ENCODE data around the gene C13orf42. TPM values are rescaled to one million over a fixed set of nuclear protein-coding genes. Genes with fewer than 3 reads are reported as not detected.

The C13orf42 gene
- total RNA-seq, 1 donor: not detected

DNA sequence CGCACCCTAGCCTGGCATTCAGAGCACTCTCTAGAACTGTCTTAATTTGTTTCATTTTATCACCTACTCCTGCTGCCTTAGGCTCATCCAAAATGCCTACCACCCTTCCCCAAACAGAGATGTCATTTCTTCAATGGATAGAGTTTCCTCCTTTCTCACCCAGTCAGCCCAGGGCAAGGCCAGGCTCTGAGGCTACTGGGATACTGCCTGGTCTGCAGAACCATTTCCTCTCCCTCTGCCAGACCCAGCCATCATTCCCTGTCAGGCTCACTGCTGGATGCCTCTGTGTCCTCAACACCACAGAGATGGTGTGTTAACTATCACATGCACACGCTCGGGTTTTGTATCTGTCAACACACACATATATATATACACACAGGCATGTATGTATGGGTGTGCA is 47.2 kb downstream of the C13orf42 start:
- Histone ChIP-seq H3K9me3 (ENCODE audit: low read depth, low read length) (no peaks in the 10 kb centered on the region), H3K27me3 (ENCODE audit: insufficient read depth, low read length) (no peaks in the 10 kb centered on the region), H3K4me1 (ENCODE audit: insufficient read depth, low read length) (peaks cover 15% of the 10 kb centered on the region), H3K4me3 (ENCODE audit: low read length) (no peak overlapping the region)

DNA sequence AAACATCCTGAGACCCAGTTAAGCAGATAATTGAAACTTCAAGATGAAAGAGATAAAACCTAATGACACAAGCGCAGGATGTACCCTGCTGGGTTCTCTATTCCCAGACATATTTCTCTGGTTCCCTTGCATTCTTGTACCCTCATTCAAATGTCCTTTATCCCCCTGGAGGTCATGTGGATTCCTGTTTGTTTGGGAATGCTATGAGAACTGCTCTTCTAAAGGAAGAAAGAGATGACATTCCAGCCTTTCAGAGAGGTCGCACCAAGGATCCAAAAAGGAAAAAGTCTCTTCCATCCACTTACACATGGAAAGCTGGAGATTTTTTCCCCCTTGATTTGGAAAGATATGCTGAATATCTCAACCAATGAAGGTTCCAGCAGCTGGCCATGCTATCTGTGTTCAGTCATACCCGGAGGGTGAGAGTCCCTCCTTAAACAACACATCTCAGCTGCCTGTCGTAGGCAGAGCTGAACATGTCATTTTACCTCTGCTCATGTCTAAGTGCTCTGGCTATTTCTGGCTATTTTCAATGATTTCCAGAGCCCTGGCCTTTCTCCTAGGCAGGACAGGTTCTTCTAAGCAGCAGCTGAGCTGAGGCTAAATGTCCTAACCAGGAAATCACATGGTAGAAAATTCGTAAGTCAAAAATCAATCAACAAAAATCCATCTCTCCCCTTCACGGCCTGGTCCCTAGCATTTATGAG is 52.5 kb downstream of the C13orf42 start:
- no peaks in the 10 kb centered on the region for H3K4me1 ChIP-seq (ENCODE audit: insufficient read depth, low read length)
- H3K9me3 ChIP-seq (ENCODE audit: low read depth, low read length): no peaks in the 10 kb centered on the region
- no peaks in the 10 kb centered on the region for H3K27me3 ChIP-seq (ENCODE audit: insufficient read depth, low read length)
- H3K4me3 ChIP-seq (ENCODE audit: low read length): no peak overlapping the region

DNA sequence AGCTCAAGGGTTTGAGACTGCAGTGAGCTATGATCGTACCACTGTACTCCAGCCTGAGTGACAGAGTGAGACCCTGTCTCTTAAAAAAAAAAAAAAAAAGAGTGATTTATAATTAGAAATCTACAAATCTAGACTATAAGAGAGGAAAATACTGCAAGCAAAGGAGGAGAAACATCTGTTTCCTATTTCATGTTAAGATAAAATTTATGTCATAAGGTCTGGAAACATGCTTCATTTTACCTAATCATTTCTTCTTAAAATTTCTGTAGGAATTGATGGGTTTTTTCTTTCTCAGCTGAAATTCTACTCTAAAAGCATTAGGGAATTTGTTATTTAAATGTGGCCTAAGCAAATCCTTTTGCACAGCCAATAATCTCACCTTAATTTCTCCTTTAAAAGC is 53.2 kb downstream of the C13orf42 start:
- H3K9me3 ChIP-seq (ENCODE audit: low read depth, low read length): no peaks in the 10 kb centered on the region
- no peaks in the 10 kb centered on the region for H3K27me3 ChIP-seq (ENCODE audit: insufficient read depth, low read length)
- no peak overlapping the region for H3K4me3 ChIP-seq (ENCODE audit: low read length)
- H3K4me1 ChIP-seq (ENCODE audit: insufficient read depth, low read length): no peaks in the 10 kb centered on the region

DNA sequence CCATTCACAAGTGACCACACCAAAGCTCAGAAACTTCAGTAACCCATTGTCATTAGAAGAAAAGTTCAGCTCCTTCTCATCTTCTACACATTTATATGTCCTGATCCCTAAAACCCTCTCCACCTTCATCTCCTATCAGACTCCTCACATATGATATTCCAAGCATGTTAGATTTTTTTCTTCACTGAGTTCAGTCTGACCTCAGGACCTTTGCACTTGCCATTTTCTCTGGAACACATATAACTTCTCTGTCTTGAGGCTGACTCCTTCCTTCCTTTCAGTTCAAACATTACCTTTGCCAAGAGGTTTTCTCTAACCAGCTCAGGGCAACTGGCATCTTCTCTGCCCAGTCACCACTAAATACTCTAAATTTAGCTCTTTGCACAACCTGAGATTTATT is 54.1 kb downstream of the C13orf42 start:
- Histone ChIP-seq H3K27me3 (ENCODE audit: insufficient read depth, low read length) (no peaks in the 10 kb centered on the region), H3K9me3 (ENCODE audit: low read depth, low read length) (no peaks in the 10 kb centered on the region), H3K4me3 (ENCODE audit: low read length) (no peak overlapping the region), H3K4me1 (ENCODE audit: insufficient read depth, low read length) (no peaks in the 10 kb centered on the region)

DNA sequence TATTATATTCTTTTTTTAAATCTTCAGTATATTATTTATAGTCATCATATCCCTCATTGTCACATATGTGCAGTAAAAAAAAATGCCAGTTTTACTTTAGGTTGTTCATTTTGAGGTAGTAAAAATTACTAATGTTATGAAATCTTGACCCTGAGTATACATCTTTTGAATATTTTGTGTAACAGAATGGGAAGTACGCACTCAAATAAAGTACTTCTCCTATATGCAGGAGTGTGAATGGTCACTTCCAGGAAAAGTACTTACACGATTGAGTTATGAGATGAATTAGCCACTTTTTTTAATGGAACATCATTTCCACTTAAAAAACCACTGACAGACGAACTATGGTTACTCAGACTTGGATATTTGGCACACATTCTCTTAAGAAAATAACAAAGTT is 58.5 kb downstream of the C13orf42 start:
- H3K27me3 ChIP-seq (ENCODE audit: insufficient read depth, low read length): no peaks in the 10 kb centered on the region
- H3K4me3 ChIP-seq (ENCODE audit: low read length): no peak overlapping the region
- no peaks in the 10 kb centered on the region for H3K9me3 ChIP-seq (ENCODE audit: low read depth, low read length)
- H3K4me1 ChIP-seq (ENCODE audit: insufficient read depth, low read length): no peaks in the 10 kb centered on the region

DNA sequence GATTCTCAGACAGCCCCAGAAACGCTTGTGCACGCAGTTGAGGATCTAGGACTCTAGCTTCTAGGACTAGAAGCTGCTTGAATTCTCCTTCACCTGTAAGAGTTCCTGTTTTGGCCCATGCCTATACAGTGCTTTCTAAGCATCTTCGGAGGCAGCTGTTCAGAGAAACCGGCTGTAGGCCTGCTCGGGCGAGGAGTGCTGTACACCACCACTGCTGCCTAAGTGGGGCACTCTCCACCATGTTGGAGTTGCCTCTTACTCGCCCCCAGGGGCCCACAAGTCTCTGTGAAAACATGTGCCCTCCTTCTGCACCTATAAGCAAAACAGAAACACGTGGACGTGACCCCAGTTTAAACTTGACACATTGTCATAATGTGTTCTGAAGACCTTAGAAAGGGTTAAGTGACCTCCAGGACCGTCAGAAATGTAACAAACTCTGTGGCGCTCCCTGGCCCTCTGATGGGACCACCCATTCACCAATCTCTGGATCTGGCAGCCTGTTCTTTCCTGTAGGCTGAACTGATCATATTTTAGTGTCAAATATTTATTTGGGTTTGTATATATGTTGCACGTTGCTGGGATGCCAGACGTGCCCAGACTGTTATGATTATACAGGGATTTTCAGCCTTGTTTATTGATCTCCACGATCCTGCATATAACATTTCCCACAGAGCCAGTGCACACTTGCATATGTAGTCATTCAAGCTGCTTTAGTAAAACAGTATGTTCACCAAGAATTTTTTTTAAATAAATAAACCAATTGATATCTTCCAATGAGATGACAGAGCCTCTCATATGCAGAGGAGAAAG is 60.8 kb downstream of the C13orf42 start:
- Histone ChIP-seq H3K4me1 (ENCODE audit: insufficient read depth, low read length) (no peaks in the 10 kb centered on the region), H3K9me3 (ENCODE audit: low read depth, low read length) (no peaks in the 10 kb centered on the region), H3K27me3 (ENCODE audit: insufficient read depth, low read length) (no peaks in the 10 kb centered on the region), H3K4me3 (ENCODE audit: low read length) (no peak overlapping the region)

DNA sequence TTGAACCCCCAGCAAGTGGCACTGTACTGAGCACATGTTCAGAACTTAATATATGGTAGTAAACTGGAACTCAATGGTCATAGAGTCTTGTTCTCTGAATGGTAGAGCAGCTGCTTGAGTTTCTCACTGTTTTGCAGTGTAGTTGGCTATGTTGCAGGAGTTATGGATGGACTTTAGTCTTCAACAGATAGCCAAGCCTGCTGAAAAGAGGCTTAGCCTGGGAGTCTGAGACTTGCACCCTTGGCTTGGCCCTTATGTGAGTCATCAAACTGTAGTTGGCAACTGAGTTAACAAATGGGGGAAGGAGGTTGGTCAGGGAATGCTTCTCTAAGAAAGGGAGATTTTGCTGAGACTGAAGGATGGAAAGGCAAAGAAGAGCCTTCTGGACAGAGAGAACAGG is 62.5 kb downstream of the C13orf42 start:
- Histone ChIP-seq H3K9me3 (ENCODE audit: low read depth, low read length) (no peaks in the 10 kb centered on the region), H3K27me3 (ENCODE audit: insufficient read depth, low read length) (no peaks in the 10 kb centered on the region), H3K4me3 (ENCODE audit: low read length) (no peak overlapping the region)

DNA sequence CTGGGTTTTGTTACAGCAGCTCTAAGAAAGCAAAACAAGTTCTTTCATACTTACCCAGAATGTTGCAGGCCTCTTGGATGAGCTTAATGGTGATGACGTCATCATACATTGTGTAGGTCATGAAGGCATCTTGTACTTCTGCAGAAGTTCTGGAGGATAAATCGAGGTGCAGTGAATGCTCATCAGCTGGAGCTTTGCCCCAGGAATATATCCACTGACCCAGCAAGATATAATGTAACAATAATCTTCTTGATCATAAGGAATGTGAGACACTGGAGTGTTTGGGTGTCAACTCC is 63.0 kb downstream of the C13orf42 start:
- H3K4me3 ChIP-seq (ENCODE audit: low read length): no peak overlapping the region
- no peaks in the 10 kb centered on the region for H3K4me1 ChIP-seq (ENCODE audit: insufficient read depth, low read length)
- H3K9me3 ChIP-seq (ENCODE audit: low read depth, low read length): no peaks in the 10 kb centered on the region
- no peaks in the 10 kb centered on the region for H3K27me3 ChIP-seq (ENCODE audit: insufficient read depth, low read length)

More for the DNA sequence above, 62.5 kb downstream of the C13orf42 start:
- no peaks in the 10 kb centered on the region for H3K4me1 ChIP-seq (ENCODE audit: insufficient read depth, low read length)

DNA sequence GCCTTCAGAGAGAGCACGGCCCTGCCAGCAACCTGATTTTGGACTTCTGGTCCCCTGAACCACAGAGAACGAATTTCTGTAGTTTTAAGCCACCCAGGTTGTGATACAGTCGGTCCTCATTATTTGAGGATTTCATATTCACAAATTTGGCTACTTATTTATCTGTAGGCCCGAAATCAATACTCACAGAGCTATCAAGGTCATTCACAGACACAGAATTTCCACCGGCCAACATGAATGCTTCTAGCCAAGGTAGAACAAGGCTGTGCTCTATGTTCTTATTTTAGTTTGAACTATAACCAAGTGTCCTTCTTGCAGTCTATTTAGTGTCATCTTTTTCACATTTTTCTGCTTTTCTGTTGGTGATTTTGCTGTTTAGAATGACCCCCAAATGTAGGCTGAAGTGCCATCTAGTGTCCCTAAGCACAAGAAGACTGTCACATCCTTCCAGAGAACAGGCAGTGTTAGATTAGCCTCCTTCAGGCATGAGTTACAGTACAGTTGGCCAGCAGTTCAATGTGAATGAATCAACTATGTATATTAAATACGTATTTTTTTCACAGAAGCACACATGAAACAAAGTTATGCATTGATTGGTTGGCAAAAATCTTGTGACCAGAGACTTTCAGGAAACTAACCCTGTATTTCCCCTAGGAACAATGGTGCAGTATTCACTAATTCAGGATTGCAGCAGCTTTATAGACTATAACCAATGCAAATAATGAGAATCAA is 63.5 kb downstream of the C13orf42 start:
- no peaks in the 10 kb centered on the region for H3K9me3 ChIP-seq (ENCODE audit: low read depth, low read length)
- H3K4me3 ChIP-seq (ENCODE audit: low read length): no peak overlapping the region
- no peaks in the 10 kb centered on the region for H3K27me3 ChIP-seq (ENCODE audit: insufficient read depth, low read length)
- no peaks in the 10 kb centered on the region for H3K4me1 ChIP-seq (ENCODE audit: insufficient read depth, low read length)

DNA sequence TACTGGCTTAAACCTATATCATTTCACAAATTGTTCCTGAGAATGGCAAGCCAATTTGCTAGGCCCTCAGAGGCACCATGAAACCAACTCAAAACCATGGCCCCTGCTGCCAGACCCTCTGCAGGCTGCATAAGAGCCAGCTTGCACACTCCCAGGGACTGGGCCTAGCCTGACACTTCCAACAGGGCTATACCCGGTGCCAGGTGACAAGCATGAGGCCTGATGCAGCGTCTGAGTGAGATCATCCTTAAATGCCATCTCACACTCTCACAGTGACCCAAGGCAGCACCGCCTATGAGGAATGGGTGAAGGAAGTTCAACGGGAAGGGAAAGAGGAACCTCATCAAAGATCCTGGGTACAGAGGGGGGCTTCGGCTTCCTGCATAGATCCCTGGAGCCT is 65.6 kb downstream of the C13orf42 start:
- H3K4me1 ChIP-seq (ENCODE audit: insufficient read depth, low read length): no peaks in the 10 kb centered on the region
- H3K4me3 ChIP-seq (ENCODE audit: low read length): no peak overlapping the region
- no peaks in the 10 kb centered on the region for H3K27me3 ChIP-seq (ENCODE audit: insufficient read depth, low read length)
- H3K9me3 ChIP-seq (ENCODE audit: low read depth, low read length): no peaks in the 10 kb centered on the region

DNA sequence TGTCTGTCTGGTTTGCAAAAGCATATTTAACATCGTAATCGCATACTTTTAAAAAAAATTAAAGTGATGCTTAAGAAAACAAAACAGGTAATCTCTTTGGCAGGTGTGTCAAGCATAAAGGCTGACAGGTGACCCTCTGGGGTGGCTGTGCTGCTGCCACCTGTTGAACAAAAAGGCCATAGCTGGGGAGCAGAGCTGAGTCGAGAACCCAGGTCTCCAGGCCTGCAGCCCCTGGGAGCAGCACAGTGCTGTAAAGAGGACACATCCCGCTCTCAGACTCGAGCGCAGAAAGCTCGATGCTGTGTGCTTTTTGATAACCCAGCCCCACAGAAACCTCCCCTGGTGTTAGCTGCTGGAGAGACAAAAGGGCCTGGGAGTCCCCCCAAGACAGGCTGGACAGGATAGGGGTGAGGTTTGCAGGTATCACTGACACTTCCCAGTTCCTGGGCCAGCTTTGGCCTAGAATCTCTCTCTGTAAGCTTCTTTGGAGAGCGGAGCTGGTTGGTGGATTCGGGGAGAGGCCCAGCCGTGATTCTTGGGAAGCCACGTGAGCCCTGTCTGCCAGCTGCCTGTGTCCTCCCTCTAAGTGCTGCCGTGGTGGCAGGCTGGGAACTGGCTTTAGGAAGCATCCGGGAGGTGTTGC is 66.9 kb downstream of the C13orf42 start:
- Histone ChIP-seq H3K9me3 (ENCODE audit: low read depth, low read length) (no peaks in the 10 kb centered on the region), H3K4me3 (ENCODE audit: low read length) (no peak overlapping the region), H3K4me1 (ENCODE audit: insufficient read depth, low read length) (no peaks in the 10 kb centered on the region)

DNA sequence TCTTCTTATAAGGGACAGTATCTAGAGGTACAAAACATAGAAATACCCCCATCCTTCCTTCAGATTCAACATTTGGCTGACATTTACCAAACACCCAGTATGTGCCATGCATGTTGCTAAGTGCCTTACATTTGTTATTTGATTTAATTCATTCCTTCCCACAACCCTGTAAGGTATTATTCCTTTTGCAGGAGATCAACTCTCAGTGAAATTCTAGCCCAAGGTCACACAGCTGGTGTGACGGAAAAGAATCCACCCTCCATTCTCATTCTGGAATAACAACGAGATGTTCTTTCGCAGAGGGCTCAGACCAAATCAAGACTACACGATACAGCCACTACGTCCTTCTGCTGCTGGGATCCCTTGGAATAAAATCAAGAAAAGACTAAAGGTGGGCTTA is 67.8 kb downstream of the C13orf42 start:
- H3K27me3 ChIP-seq (ENCODE audit: insufficient read depth, low read length): no peaks in the 10 kb centered on the region
- no peaks in the 10 kb centered on the region for H3K4me1 ChIP-seq (ENCODE audit: insufficient read depth, low read length)
- H3K9me3 ChIP-seq (ENCODE audit: low read depth, low read length): no peaks in the 10 kb centered on the region
- no peak overlapping the region for H3K4me3 ChIP-seq (ENCODE audit: low read length)

More for the DNA sequence above, 66.9 kb downstream of the C13orf42 start:
- H3K27me3 ChIP-seq (ENCODE audit: insufficient read depth, low read length): no peaks in the 10 kb centered on the region

DNA sequence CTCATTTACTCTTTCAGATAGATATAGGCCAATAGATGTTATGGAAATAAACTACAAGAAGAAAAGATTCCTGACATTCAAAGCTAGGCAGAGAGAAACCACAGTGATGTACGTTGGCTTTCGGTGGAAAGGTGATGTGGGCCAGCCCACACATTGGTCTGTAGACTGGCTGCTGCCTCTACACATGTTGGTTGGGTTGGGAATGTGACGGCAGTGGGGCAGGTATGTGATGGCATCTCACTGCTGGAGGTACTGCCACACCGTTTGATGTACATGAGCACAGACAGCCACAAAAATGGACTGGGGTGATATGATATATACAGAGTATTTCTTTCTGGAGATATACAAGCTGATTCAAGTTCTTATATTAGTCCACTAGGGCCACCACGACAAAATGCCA is 69.4 kb downstream of the C13orf42 start:
- Histone ChIP-seq H3K4me1 (ENCODE audit: insufficient read depth, low read length) (no peaks in the 10 kb centered on the region), H3K4me3 (ENCODE audit: low read length) (no peak overlapping the region), H3K9me3 (ENCODE audit: low read depth, low read length) (no peaks in the 10 kb centered on the region), H3K27me3 (ENCODE audit: insufficient read depth, low read length) (no peaks in the 10 kb centered on the region)

DNA sequence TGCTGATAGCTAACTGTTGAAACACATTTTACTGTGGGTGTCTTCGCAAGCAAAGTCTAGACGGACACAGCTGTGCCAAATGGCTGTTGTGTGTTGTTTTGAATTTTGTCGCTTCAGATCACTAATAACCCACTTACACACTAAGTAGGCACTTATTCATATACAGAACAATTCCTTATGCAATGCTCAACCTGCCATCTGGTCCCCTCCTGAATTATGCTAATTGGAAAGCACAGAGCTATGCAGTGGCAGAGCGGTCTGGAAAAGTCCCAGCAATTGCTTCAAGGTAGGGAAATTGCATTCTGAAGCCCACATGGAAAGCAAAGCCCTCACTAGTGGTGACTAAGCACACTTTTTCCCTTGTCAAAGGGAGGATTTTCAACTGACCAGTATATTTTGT is 69.9 kb downstream of the C13orf42 start:
- Histone ChIP-seq H3K4me1 (ENCODE audit: insufficient read depth, low read length) (no peaks in the 10 kb centered on the region), H3K4me3 (ENCODE audit: low read length) (no peak overlapping the region), H3K27me3 (ENCODE audit: insufficient read depth, low read length) (no peaks in the 10 kb centered on the region), H3K9me3 (ENCODE audit: low read depth, low read length) (no peaks in the 10 kb centered on the region)

DNA sequence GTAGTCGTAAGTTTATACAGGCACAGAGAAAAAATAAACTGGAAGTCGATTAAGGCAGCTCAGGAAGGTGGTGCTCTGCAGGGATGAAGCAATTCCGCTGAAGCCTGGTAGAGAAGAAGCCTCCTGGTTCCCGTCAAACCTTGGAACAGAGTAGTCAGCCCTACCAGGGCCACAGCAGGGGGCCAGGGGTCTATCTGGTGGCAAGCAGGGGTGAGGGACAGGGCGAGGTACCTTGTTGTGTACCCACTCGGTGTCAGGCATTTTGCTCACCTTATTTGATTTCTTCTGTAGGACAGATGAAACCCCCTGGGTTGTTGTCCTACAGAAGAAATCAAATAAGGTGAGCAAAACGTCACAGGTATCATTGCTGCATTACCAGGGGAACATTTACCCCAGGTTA is 70.6 kb downstream of the C13orf42 start:
- Histone ChIP-seq H3K9me3 (ENCODE audit: low read depth, low read length) (no peaks in the 10 kb centered on the region), H3K4me1 (ENCODE audit: insufficient read depth, low read length) (no peaks in the 10 kb centered on the region), H3K4me3 (ENCODE audit: low read length) (no peak overlapping the region), H3K27me3 (ENCODE audit: insufficient read depth, low read length) (no peaks in the 10 kb centered on the region)

All from mononuclear cell (primary cell).